Colonic mucosa (tissue), 4 donors: ENCODE results near the gene CHRNB1. TPM values are rescaled to one million over a fixed set of nuclear protein-coding genes. Genes with fewer than 3 reads are reported as not detected.

Experiments used
- DNase-seq: peaks from one replicate; pipeline ENCODE4 v3.0.0-alpha.2; 2020
- H3K27ac ChIP-seq: fragments of 200-600 bp; one replicate; pipeline ENCODE4 v1.8.0; 2021
- H3K27me3 ChIP-seq: fragments of 200-600 bp; one replicate; pipeline ENCODE4 v1.8.0; 2021
- H3K36me3 ChIP-seq: fragments of 200-600 bp; one replicate; pipeline ENCODE4 v1.8.0; 2021
- H3K4me1 ChIP-seq: fragments of 200-600 bp; one replicate; pipeline ENCODE4 v1.8.0; 2021; ENCODE audit warnings: mild to moderate bottlenecking
- H3K4me3 ChIP-seq: fragments of 200-600 bp; one replicate; pipeline ENCODE4 v1.8.0; 2021
- H3K9ac ChIP-seq, 2 donors: one replicate each; pipeline ENCODE4 v1.7.0; 2013; ENCODE audit warnings: control low read depth in 2 of 2, low read depth in 2 of 2, low read length in 2 of 2
- H3K9me3 ChIP-seq: fragments of 200-600 bp; one replicate; pipeline ENCODE4 v1.8.0; 2021
- CTCF ChIP-seq: fragments of 200-600 bp; IDR thresholded peaks from one replicate; pipeline ENCODE4 v1.8.0; 2022; ENCODE audit warnings: antibody characterized with exemption, mild to moderate bottlenecking
- intact Hi-C: fragments of 100-400 bp; cut with DNase I; formaldehyde crosslinking; loops from one replicate; pipeline ENCODE4 v1.14.1; 2022
- total RNA-seq, 2 donors: library from RNA; stranded (reverse); fragmentation: NEBNext Ultra II Directional in 1 of 2; extraction: Animal tissue kit (Norgen Biotek cat#: 25700) in 1 of 2; gene quantifications; one replicate each; pipeline ENCODE4 v1.2.1, GENCODE V29; 2021
- donor health status: healthy.
- donor health status: DM: no; HTN: no; CAD: no.
- donor health status: DM: no; HTN: no; CAD: no.

Gene CHRNB1
- total RNA-seq, 2 donors from 2014 or later = 4.3 to 6.1 TPM

GRCh38 chr17:7483255-7484066, 38.6 kb downstream of the CHRNB1 start:
- H3K4me1 ChIP-seq = peaks cover 22% of the 10 kb centered on the region

GRCh38 chr17:7484067-7484918, 39.4 kb downstream of the CHRNB1 start, which contains the start of gene POLR2A:
POLR2A (plus strand) TSS chr17:7484366.
- Histone ChIP-seq H3K4me1 (peaks cover 22% of the 10 kb centered on the region), H3K9ac (peak within 1 kb of the TSS; percentile 85 to 99), H3K27ac (peak within 1 kb of the TSS; percentile 93), H3K36me3 (no peaks in the 10 kb centered on the region), H3K4me3 (peak within 1 kb of the TSS; percentile 50), H3K9me3 (no peaks in the 10 kb centered on the region), H3K27me3 (no peaks in the 10 kb centered on the region)
- intact Hi-C loops = loop anchor here (2.0 kb wide), 1 partner anchor 47 kb away; no protein-coding TSS in a partner anchor
- no peak for TF ChIP-seq CTCF
- peak; percentile 98 for DNase-seq

More at GRCh38 chr17:7483255-7484066, 38.6 kb downstream of the CHRNB1 start:
- Histone ChIP-seq H3K9ac (peak overlapping the region; percentile 78 to 99), H3K27me3 (no peaks in the 10 kb centered on the region), H3K36me3 (no peaks in the 10 kb centered on the region), H3K9me3 (no peaks in the 10 kb centered on the region), H3K4me3 (peak overlapping the region; percentile 50), H3K27ac (peak overlapping the region; percentile 93)
- intact Hi-C loops = loop anchor here (2.0 kb wide), 1 partner anchor 47 kb away; no protein-coding TSS in a partner anchor
- DNase-seq = peak; percentile 93
- TF ChIP-seq CTCF = no peak

- Histone ChIP-seq H3K27me3 (no peaks in the 10 kb centered on the region), H3K4me3 (peak overlapping the region; percentile 50), H3K9ac (peak overlapping the region; percentile 85 to 99), H3K9me3 (no peaks in the 10 kb centered on the region), H3K4me1 (peaks cover 21% of the 10 kb centered on the region), H3K36me3 (no peaks in the 10 kb centered on the region), H3K27ac (peak overlapping the region; percentile 93)
- no peak for TF ChIP-seq CTCF
- intact Hi-C loops = loop anchor here (2.0 kb wide), 1 partner anchor 48 kb away; no protein-coding TSS in a partner anchor
- DNase-seq = no peak
Observed at GRCh38 chr17:7484919-7485377, 40.1 kb downstream of the CHRNB1 start.

GRCh38 chr17:7486181-7486580, 41.3 kb downstream of the CHRNB1 start:
- Histone ChIP-seq H3K27me3 (no peaks in the 10 kb centered on the region), H3K4me3 (peak overlapping the region; percentile 50), H3K4me1 (peaks cover 18% of the 10 kb centered on the region), H3K9ac (peak overlapping the region in 1 of 2 donors; percentile 65), H3K9me3 (no peaks in the 10 kb centered on the region), H3K27ac (peak overlapping the region; percentile 93), H3K36me3 (no peaks in the 10 kb centered on the region)
- intact Hi-C loops = no loop called here
- TF ChIP-seq CTCF = no peak
- DNase-seq = no peak

- no peak overlapping the region for H3K27ac ChIP-seq
- no peak for TF ChIP-seq CTCF
- H3K36me3 ChIP-seq = no peaks in the 10 kb centered on the region
- peaks cover 18% of the 10 kb centered on the region for H3K4me1 ChIP-seq
- intact Hi-C loops = no loop called here
- no peaks in the 10 kb centered on the region for H3K27me3 ChIP-seq
- no peaks in the 10 kb centered on the region for H3K9me3 ChIP-seq
- H3K9ac ChIP-seq = no peak overlapping the region
- DNase-seq = no peak
- no peak overlapping the region for H3K4me3 ChIP-seq
Observed at GRCh38 chr17:7490144-7490543, 45.3 kb downstream of the CHRNB1 start.
